K562 (cell line): ENCODE data around the gene HK1. TPM values are rescaled to one million over a fixed set of nuclear protein-coding genes. Genes with fewer than 3 reads are reported as not detected.

Source experiments
- ATAC-seq: fragments of 200-7000 bp; cut with Tn5 transposase; 3 replicates; pipeline ENCODE4 v1.9.1; 2020; ENCODE audit warnings: moderate library complexity
- BruUV-seq: library from RNA; stranded (reverse); fragments of 400-500 nt; replicated peaks from 2 replicates; lab custom pipeline; 2021; lab: Mats Ljungman, UMichigan
- CTCF ChIA-PET: fragments of 300-600 bp; formaldehyde crosslinking; extraction: SDS; loops from one replicate; lab custom pipeline; 2021; ENCODE audit warnings: low intra/inter-chr PET ratio; lab: Yijun Ruan, JAX
- POLR2A ChIA-PET: fragments of 300-600, 350-650 bp; sonication (Branson Sonifier 250); formaldehyde crosslinking; extraction: SDS; loops from one replicate; lab custom pipeline; 2021; ENCODE audit warnings: antibody characterized with exemption, inconsistent platforms; lab: Yijun Ruan, JAX
- DNase-seq, 4 experiments: peaks; one replicate each; pipeline versions ENCODE4 v3.0.0 to v3.0.0-alpha.2; 2011 to 2018; ENCODE audit warnings: low spot score in 3 of 4, mixed read lengths in 3 of 4; ENCODE audit errors: extremely low read depth in 1 of 4
- FAIRE-seq: peaks from 2 replicates; lab custom pipeline; 2011; peaks lifted over from hg19 to GRCh38; lab: Jason Lieb, UNC
- H2AFZ ChIP-seq: 2 replicates; pipeline ENCODE4 v1.6.0; 2011; ENCODE audit warnings: low read depth, low read length, control low read depth, inconsistent platforms
- H3K27ac ChIP-seq: fragments of 200-600 bp; 3 replicates; pipeline ENCODE4 v1.8.0; 2011; ENCODE audit warnings: low read depth, mild to moderate bottlenecking, control low read depth, inconsistent platforms, low read length, moderate library complexity, mixed read lengths; ENCODE audit errors: extremely low read depth
- H3K27me3 ChIP-seq, 2 experiments: fragments of 300-600 bp in 1 of 2; 2 replicates in 1 of 2; 3 replicates in 1 of 2; pipeline versions ENCODE4 v1.6.0 to v1.8.0; 2011; ENCODE audit warnings: inconsistent platforms in 2 of 2, low read length in 2 of 2, mild to moderate bottlenecking in 1 of 2, mixed read lengths in 1 of 2, moderate library complexity in 1 of 2; ENCODE audit not compliant: control insufficient read depth in 2 of 2, insufficient read depth in 2 of 2
- H3K36me3 ChIP-seq: fragments of 300-600 bp; 3 replicates; pipeline ENCODE4 v1.8.0; 2011; ENCODE audit warnings: mild to moderate bottlenecking, low read length, inconsistent platforms; ENCODE audit not compliant: control insufficient read depth, insufficient read depth
- H3K4me1 ChIP-seq, 2 experiments: fragments of 200-600 bp in 1 of 2; replicated peaks in 1 of 2; 2 replicates in 1 of 2; 3 replicates in 1 of 2; pipeline versions ENCODE4 v1.5.1 to v1.8.0; 2011; ENCODE audit warnings: inconsistent platforms in 2 of 2, low read length in 2 of 2, mild to moderate bottlenecking in 1 of 2, mixed read lengths in 1 of 2, moderate library complexity in 1 of 2; ENCODE audit not compliant: control insufficient read depth in 2 of 2, insufficient read depth in 2 of 2
- H3K4me2 ChIP-seq: 2 replicates; pipeline ENCODE4 v1.6.1; 2011; ENCODE audit warnings: low read length, control low read depth, inconsistent platforms, mixed read lengths; ENCODE audit not compliant: insufficient read depth
- H3K4me3 ChIP-seq: fragments of 200-600 bp; sonication (generic), shearing (Covaris generic); 2 replicates; pipeline ENCODE4 v1.5.1; 2016; ENCODE audit warnings: control low read depth, inconsistent platforms
- H3K79me2 ChIP-seq: fragments of 200-600 bp; 3 replicates; pipeline ENCODE4 v1.8.0; 2011; ENCODE audit warnings: low read length, inconsistent platforms; ENCODE audit not compliant: control insufficient read depth, insufficient read depth
- H3K9ac ChIP-seq, 2 experiments: 2 replicates each; pipeline versions ENCODE4 v1.6.0 to v1.6.1; 2011; ENCODE audit warnings: low read depth in 2 of 2, low read length in 2 of 2, control low read depth in 1 of 2, inconsistent platforms in 1 of 2, mild to moderate bottlenecking in 1 of 2, mixed read lengths in 1 of 2; ENCODE audit not compliant: insufficient read depth in 1 of 2
- H3K9me1 ChIP-seq: one replicate; pipeline ENCODE4 v1.6.0; 2011; ENCODE audit warnings: inconsistent platforms, mild to moderate bottlenecking, low read length, moderate library complexity; ENCODE audit not compliant: control insufficient read depth, insufficient read depth
- H3K9me3 ChIP-seq: replicated peaks from 2 replicates; pipeline ENCODE4 v1.5.1; 2011; ENCODE audit warnings: low read depth, low read length, inconsistent platforms; ENCODE audit not compliant: control insufficient read depth, insufficient read depth
- H4K20me1 ChIP-seq: replicated peaks from 2 replicates; pipeline ENCODE4 v1.6.1; 2011; ENCODE audit warnings: low read length, inconsistent platforms, mixed read lengths; ENCODE audit not compliant: control insufficient read depth, insufficient read depth
- ATF7 ChIP-seq: fragments of 450-650 bp; IDR thresholded peaks from 2 replicates; pipeline ENCODE4 v1.7.1; 2014; ENCODE audit warnings: mild to moderate bottlenecking, moderate library complexity
- BDP1 ChIP-seq: IDR thresholded peaks from 3 replicates; pipeline ENCODE4 v1.6.1; 2011; ENCODE audit not compliant: insufficient read length, insufficient read depth
- CEBPB ChIP-seq: fragments of 450-650 bp; IDR thresholded peaks from 2 replicates; pipeline ENCODE4 v1.6.1; 2016; ENCODE audit warnings: missing genetic modification characterization, missing compliant biosample characterization
- CEBPG ChIP-seq, 3 experiments: fragments of 200-800 bp in 1 of 3; sonication (Bioruptor generic) in 1 of 3; sonication (generic) in 1 of 3; formaldehyde crosslinking in 1 of 3; IDR thresholded peaks in 2 of 3; conservative IDR thresholded peaks in 1 of 3; 2 replicates each; pipeline versions ENCODE4 v1.6.1 to v1.8.0; 2016 to 2022; ENCODE audit warnings: missing compliant biosample characterization in 2 of 3, missing genetic modification characterization in 2 of 3, mild to moderate bottlenecking in 1 of 3, missing genetic modification reagents in 1 of 3
- HSF4 ChIP-seq: fragments of 250-450 bp; sonication (Bioruptor Pico); IDR thresholded peaks from 2 replicates; pipeline ENCODE4 v2.1.2; 2022; ENCODE audit warnings: mild to moderate bottlenecking, moderate library complexity, borderline replicate concordance
- MAZ ChIP-seq, 2 experiments: fragments of 450-650 bp in 1 of 2; sonication (generic) in 1 of 2; formaldehyde crosslinking; IDR thresholded peaks in 1 of 2; conservative IDR thresholded peaks in 1 of 2; 2 replicates each; pipeline versions ENCODE4 v1.4.0 to v1.5.0; 2020; ENCODE audit warnings: mild to moderate bottlenecking in 1 of 2, missing genetic modification reagents in 1 of 2
- MCM3 ChIP-seq: fragments of 450-650 bp; IDR thresholded peaks from 2 replicates; pipeline ENCODE4 v1.6.1; 2016
- SLC30A9 ChIP-seq: fragments of 250-450 bp; sonication (Bioruptor Pico); IDR thresholded peaks from 2 replicates; pipeline ENCODE4 v1.8.0; 2022; ENCODE audit warnings: mild to moderate bottlenecking, moderate library complexity
- ZNF384 ChIP-seq: IDR thresholded peaks from 2 replicates; pipeline ENCODE4 v1.6.1; 2012; ENCODE audit warnings: low read depth, low read length, improper control_type of control experiment
- ZNF764 ChIP-seq: fragments of 250-450 bp; sonication (Bioruptor Pico); IDR thresholded peaks from 2 replicates; pipeline ENCODE4 v1.4.0; 2020; ENCODE audit warnings: low read depth, mild to moderate bottlenecking, moderate library complexity
- WGBS: fragments of 100-300 bp; shearing (Covaris generic); methylation state at CpG from one replicate; pipeline ENCODE4 v1.1.6; 2016; ENCODE audit warnings: low coverage, mixed read lengths; ENCODE audit not compliant: insufficient coverage; ENCODE audit errors: missing lambda C conversion rate; 5-methylcytosine and 5-hydroxymethylcytosine counted together
- in situ Hi-C: fragments of 300-500 bp; cut with MboI; formaldehyde crosslinking; loops from 4 replicates; pipeline ENCODE4 v1.15.0; 2018; ENCODE audit warnings: inconsistent platforms, mixed read lengths
- intact Hi-C: fragments of 100-400 bp; cut with micrococcal nuclease; formaldehyde crosslinking; loops from 2 replicates; pipeline ENCODE4 v1.14.2; 2022
- polyA plus RNA-seq, 8 experiments: library from polyadenylated mRNA; depleted of rRNA in 4 of 8; stranded (reverse) in 5 of 8; unstranded in 3 of 8; fragments of >200 nt; fragmentation: Nextera tagmentation in 2 of 8; fragmentation: Illumina TruSeq in 1 of 8; extraction: Ambion mirVana in 2 of 8; extraction: Trizol in 1 of 8; gene quantifications; 2 replicates each; pipeline versions ENCODE4 v1.2.1 to v1.2.3, GENCODE V29; 2011 to 2014; ENCODE audit warnings: inconsistent platforms in 1 of 8, missing spikeins in 1 of 8
- total RNA-seq, 7 experiments: library from RNA; depleted of rRNA in 6 of 7; stranded (reverse); fragments of >200 nt in 6 of 7; fragmentation: Illumina TruSeq in 2 of 7; extraction: Trizol in 2 of 7; gene quantifications; 2 replicates each; pipeline versions ENCODE4 v1.2.1 to v1.2.3, GENCODE V29; 2011 to 2021; ENCODE audit warnings: low replicate concordance in 1 of 7
- TF ChIP-seq, protein P1 (sequence below): fragments of 200-800 bp; sonication (Bioruptor generic); IDR thresholded peaks from 2 replicates; pipeline ENCODE4 v1.6.1; 2017; ENCODE audit warnings: missing genetic modification characterization, missing compliant biosample characterization
- TF ChIP-seq, protein P2 (sequence below): fragments of 250-450 bp; sonication (Bioruptor Pico); IDR thresholded peaks from 2 replicates; pipeline ENCODE4 v1.8.0; 2021; ENCODE audit warnings: borderline replicate concordance, mild to moderate bottlenecking, moderate library complexity; ENCODE audit not compliant: poor library complexity, severe bottlenecking
- TF ChIP-seq, protein P3 (sequence below), 2 experiments: IDR thresholded peaks in 1 of 2; conservative IDR thresholded peaks in 1 of 2; 2 replicates each; pipeline ENCODE4 v1.6.1; 2016; ENCODE audit warnings: low read depth in 2 of 2, mild to moderate bottlenecking in 1 of 2, missing compliant biosample characterization in 1 of 2, missing genetic modification characterization in 1 of 2, moderate library complexity in 1 of 2
- TF ChIP-seq, protein P4 (sequence below): fragments of 450-650 bp; IDR thresholded peaks from 2 replicates; pipeline ENCODE4 v1.6.1; 2016

The HK1 gene
- total and polyA plus RNA-seq, 9 of the 15 experiments (the other 6 are each of a cell fraction or from before 2014, with no cell fraction given), result 29.2 to 444 (median 193) TPM

DNA sequence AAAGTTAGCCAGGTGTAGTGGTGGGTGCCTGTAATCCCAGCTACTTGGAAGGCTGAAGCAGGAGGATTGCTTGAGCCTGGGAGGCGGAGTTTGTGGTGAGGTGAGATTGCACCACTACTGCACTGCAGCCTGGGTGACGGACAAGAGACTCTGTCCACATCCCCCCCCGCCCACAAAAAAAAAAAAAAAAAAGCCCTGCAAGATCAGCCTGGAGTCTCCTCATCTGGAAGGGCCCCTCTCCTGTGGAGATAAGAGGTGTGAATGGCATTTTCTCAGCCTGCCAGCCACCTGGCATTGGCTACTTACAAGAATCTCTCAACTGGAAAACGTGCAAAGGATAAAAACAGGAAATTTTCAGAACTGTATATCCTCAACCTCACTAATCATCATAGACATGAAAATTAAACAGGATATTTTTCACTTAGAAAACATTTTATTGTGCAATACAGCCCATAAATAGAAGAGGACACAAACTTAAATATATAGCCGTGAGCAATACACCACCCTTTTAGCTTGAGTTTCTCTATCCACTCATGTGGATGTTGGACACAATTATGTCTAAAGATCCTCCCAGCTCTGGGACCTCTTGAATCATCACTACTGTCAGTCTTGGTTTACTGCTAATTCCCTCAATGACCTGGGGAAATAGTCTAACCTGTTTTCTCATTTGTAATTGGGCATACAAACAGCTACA lies 161.7 kb downstream of the HK1 start:
- Histone ChIP-seq H4K20me1 (no peaks in the 10 kb centered on the region; the same call in 1 of the 2 replicates), H3K36me3 (no peaks in the 10 kb centered on the region), H3K9me3 (no peaks in the 10 kb centered on the region), H3K79me2 (no peaks in the 10 kb centered on the region), H3K4me3 (no peak overlapping the region), H3K9ac (no peak overlapping the region), H3K4me2 (no peak overlapping the region), H3K9me1 (no peaks in the 10 kb centered on the region), H2AFZ (no peak overlapping the region), H3K4me1 (peaks cover 0 to 10% of the 10 kb centered on the region in 2 experiments; a peak in 3 of 5 replicates), H3K27me3 (peaks cover 40 to 58% of the 10 kb centered on the region in 2 experiments), H3K27ac (no peak overlapping the region)
- DNase-seq (peak in 1 of 4 experiments; percentile 31), ATAC-seq (peak; percentile 75), FAIRE-seq (no peak)
- intact Hi-C loops, result no loop called here
- in situ Hi-C loops, result no loop called here
- BruUV-seq, result no TSS peak
- peak; percentile 70 for TF ChIP-seq CEBPG (CRISPR knock-in tag; IDR thresholded peaks at IDR 0.05)
- peak; percentile 67 to 85; a peak in 3 of 4 replicates for TF ChIP-seq CEBPG (tag; conservative IDR thresholded peaks at IDR 0.05 in 1 of 2, IDR thresholded peaks at IDR 0.05 in 1 of 2)
- TF ChIP-seq ZNF764 (CRISPR knock-in tag), result no peak
- peak; percentile 85 for TF ChIP-seq CEBPB (tag)
- TF ChIP-seq, protein P1, sequence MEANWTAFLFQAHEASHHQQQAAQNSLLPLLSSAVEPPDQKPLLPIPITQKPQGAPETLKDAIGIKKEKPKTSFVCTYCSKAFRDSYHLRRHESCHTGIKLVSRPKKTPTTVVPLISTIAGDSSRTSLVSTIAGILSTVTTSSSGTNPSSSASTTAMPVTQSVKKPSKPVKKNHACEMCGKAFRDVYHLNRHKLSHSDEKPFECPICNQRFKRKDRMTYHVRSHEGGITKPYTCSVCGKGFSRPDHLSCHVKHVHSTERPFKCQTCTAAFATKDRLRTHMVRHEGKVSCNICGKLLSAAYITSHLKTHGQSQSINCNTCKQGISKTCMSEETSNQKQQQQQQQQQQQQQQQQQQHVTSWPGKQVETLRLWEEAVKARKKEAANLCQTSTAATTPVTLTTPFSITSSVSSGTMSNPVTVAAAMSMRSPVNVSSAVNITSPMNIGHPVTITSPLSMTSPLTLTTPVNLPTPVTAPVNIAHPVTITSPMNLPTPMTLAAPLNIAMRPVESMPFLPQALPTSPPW (CRISPR knock-in tag), result peak; percentile 87
- no peak for TF ChIP-seq HSF4 (CRISPR knock-in tag)
- TF ChIP-seq, protein P2, sequence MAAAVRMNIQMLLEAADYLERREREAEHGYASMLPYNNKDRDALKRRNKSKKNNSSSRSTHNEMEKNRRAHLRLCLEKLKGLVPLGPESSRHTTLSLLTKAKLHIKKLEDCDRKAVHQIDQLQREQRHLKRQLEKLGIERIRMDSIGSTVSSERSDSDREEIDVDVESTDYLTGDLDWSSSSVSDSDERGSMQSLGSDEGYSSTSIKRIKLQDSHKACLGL (CRISPR knock-in tag), result no peak
- TF ChIP-seq, protein P3, sequence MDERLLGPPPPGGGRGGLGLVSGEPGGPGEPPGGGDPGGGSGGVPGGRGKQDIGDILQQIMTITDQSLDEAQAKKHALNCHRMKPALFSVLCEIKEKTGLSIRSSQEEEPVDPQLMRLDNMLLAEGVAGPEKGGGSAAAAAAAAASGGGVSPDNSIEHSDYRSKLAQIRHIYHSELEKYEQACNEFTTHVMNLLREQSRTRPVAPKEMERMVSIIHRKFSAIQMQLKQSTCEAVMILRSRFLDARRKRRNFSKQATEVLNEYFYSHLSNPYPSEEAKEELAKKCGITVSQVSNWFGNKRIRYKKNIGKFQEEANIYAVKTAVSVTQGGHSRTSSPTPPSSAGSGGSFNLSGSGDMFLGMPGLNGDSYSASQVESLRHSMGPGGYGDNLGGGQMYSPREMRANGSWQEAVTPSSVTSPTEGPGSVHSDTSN (CRISPR knock-in tag; IDR thresholded peaks at IDR 0.05; ENCODE audit: low read depth), result no peak
- TF ChIP-seq, protein P3 (tag; conservative IDR thresholded peaks at IDR 0.05; ENCODE audit: low read depth), result 0 out of 2 replicates have a peak, but pooled peaks have one; percentile 16
- TF ChIP-seq SLC30A9 (CRISPR knock-in tag), result no peak
- TF ChIP-seq MCM3, result no peak
- TF ChIP-seq BDP1, result no peak
- TF ChIP-seq, protein P4, sequence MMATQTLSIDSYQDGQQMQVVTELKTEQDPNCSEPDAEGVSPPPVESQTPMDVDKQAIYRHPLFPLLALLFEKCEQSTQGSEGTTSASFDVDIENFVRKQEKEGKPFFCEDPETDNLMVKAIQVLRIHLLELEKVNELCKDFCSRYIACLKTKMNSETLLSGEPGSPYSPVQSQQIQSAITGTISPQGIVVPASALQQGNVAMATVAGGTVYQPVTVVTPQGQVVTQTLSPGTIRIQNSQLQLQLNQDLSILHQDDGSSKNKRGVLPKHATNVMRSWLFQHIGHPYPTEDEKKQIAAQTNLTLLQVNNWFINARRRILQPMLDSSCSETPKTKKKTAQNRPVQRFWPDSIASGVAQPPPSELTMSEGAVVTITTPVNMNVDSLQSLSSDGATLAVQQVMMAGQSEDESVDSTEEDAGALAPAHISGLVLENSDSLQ, result peak; percentile 70
- TF ChIP-seq MAZ (CRISPR knock-in tag; conservative IDR thresholded peaks at IDR 0.05 in 1 of 2, IDR thresholded peaks at IDR 0.05 in 1 of 2), result 0 out of 4 replicates have a peak, but pooled peaks of 1 of the 2 experiments have one; percentile 35
- 0 out of 2 replicates have a peak, but pooled peaks have one; percentile 13 for TF ChIP-seq ATF7
- TF ChIP-seq ZNF384, result peak; percentile 94
- POLR2A ChIA-PET, result interaction anchor here (0.7 to 1.6 kb wide), 3 partner anchors 9 to 364 kb away, joined by 3 to 6 read pairs (median 4); partner anchors contain the start of gene TSPAN15
- CTCF ChIA-PET, result no interaction called here
- WGBS, result 5% methylated on average over 4 of the region's 5 CpGs
